Fibroblast of skin of abdomen (primary cell): ENCODE measurements around the gene APAF1. TPM values are rescaled to one million over a fixed set of nuclear protein-coding genes. Genes with fewer than 3 reads are reported as not detected.
"Not testable (repeated sequence)": the region's sequence is repeated elsewhere in the genome, so short reads cannot be mapped to it uniquely, and the experiment has no call there.

Experiments used
- DNase-seq: peaks from one replicate; pipeline ENCODE4 v3.0.0-alpha.2; 2013
- polyA plus RNA-seq, 2 experiments: library from polyadenylated mRNA; unstranded; fragments of 120-200 nt; gene quantifications; one replicate each; pipeline ENCODE4 v1.2.1, GENCODE V29; 2013; ENCODE audit not compliant: insufficient read length in 2 of 2

APAF1 gene
- 20.5 TPM for polyA plus RNA-seq (2013, experiment 1 of 2; ENCODE audit: insufficient read length)
- polyA plus RNA-seq (2013, experiment 2 of 2; ENCODE audit: insufficient read length): 21.6 TPM

- peak; percentile 96 for DNase-seq
Measured at GRCh38 chr12:98644712-98645571, at the start of gene APAF1, which contains the start of gene IKBIP. TSS of gene APAF1 (plus strand) at chr12:98645290. CDS start at chr12:98648360, 3,070 bp downstream. TSS of gene IKBIP (minus strand) at chr12:98644788. CDS start at chr12:98644701, 87 bp downstream.

- DNase-seq: not testable (repeated sequence)
Measured at GRCh38 chr12:98597313-98597712, 47.8 kb upstream of the APAF1 start.

GRCh38 chr12:98601924-98602323 lies 43.2 kb upstream of the APAF1 start:
- no peak for DNase-seq

- no peak for DNase-seq
Measured at GRCh38 chr12:98606359-98606988, 38.6 kb upstream of the APAF1 start.

GRCh38 chr12:98610596-98610995 lies 34.5 kb upstream of the APAF1 start:
- DNase-seq: no peak

- DNase-seq: no peak
Measured at GRCh38 chr12:98612696-98613334, 32.3 kb upstream of the APAF1 start.

- DNase-seq: peak; percentile 27
Measured at GRCh38 chr12:98618952-98619351, 26.1 kb upstream of the APAF1 start.

- DNase-seq: peak; percentile 71
Measured at GRCh38 chr12:98635657-98636323, 9.3 kb upstream of the APAF1 start.

GRCh38 chr12:98637068-98637467 lies 8.0 kb upstream of the APAF1 start:
- DNase-seq: no peak

GRCh38 chr12:98638009-98638408 lies 7.1 kb upstream of the APAF1 start:
- DNase-seq: no peak

GRCh38 chr12:98639491-98639890 lies 5.6 kb upstream of the APAF1 start:
- no peak for DNase-seq

- DNase-seq: not testable (repeated sequence)
Measured at GRCh38 chr12:98642801-98643200, 2.3 kb upstream of the APAF1 start.

- DNase-seq: no peak
Measured at GRCh38 chr12:98644433-98644711, 718 bp upstream of the APAF1 start.

GRCh38 chr12:98645572-98646067 lies 530 bp downstream of the APAF1 start:
- DNase-seq: no peak

GRCh38 chr12:98646294-98647090 lies 1.4 kb downstream of the APAF1 start:
- peak; percentile 15 for DNase-seq

GRCh38 chr12:98651328-98651727 lies 6.2 kb downstream of the APAF1 start:
- DNase-seq: no peak

GRCh38 chr12:98653866-98654493 lies 8.9 kb downstream of the APAF1 start:
- peak; percentile 48 for DNase-seq

GRCh38 chr12:98656289-98657101 lies 11.4 kb downstream of the APAF1 start:
- no peak for DNase-seq

GRCh38 chr12:98660521-98660920 lies 15.4 kb downstream of the APAF1 start:
- DNase-seq: no peak

GRCh38 chr12:98669751-98670150 lies 24.7 kb downstream of the APAF1 start:
- no peak for DNase-seq
